H54 (cell line): ENCODE data around the gene EXOC2.
A peak's percentile ranks its signal among the peaks of the same experiment; 100 is the strongest.

Source experiments
- DNase-seq: peaks from one replicate; pipeline ENCODE4 v3.0.0; 2011; ENCODE audit warnings: low spot score, mixed read lengths; ENCODE audit not compliant: insufficient read length
- FAIRE-seq: peaks from 3 replicates; lab custom pipeline; 2011; peaks lifted over from hg19 to GRCh38; lab: Jason Lieb, UNC
- POLR2A ChIP-seq: IDR thresholded peaks from 2 replicates; pipeline ENCODE4 v1.6.1; 2011; ENCODE audit warnings: low read depth, mild to moderate bottlenecking, low read length

The EXOC2 gene

GRCh38 chr6:718345-718744, 25.4 kb upstream of the EXOC2 start:
- FAIRE-seq (no peak), DNase-seq (no peak)
- no peak for TF ChIP-seq POLR2A

DNA sequence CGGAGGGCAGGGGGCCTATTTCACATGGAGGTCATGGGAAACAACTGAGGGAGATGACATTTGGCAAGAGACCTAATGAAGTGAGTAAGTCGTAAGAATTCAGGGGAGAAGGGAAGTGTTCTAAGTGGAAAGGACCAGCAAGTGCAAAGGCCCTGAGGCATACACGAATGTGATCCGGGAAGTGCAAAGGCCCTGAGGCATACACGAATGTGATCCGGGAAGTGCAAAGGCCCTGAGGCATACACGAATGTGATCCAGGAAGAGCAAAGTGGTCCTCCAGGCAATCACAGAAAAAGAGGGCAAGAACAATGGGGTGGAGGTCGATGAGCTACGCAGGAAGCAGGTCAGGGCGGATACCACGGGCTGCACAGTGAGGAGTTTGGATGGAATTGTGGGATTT, 24.2 kb upstream of the EXOC2 start:
- FAIRE-seq: no peak
- TF ChIP-seq POLR2A: no peak
- DNase-seq: no peak

GRCh38 chr6:715709-716491, 23.0 kb upstream of the EXOC2 start:
- no peak for TF ChIP-seq POLR2A
- no peak for FAIRE-seq
- DNase-seq: no peak

- DNase-seq (no peak), FAIRE-seq (no peak)
- TF ChIP-seq POLR2A: no peak
Measured at GRCh38 chr6:714100-714499, 21.2 kb upstream of the EXOC2 start.

GRCh38 chr6:713351-713750, 20.4 kb upstream of the EXOC2 start:
- FAIRE-seq: no peak
- no peak for TF ChIP-seq POLR2A
- DNase-seq: no peak

- no peak for FAIRE-seq
- DNase-seq: no peak
- TF ChIP-seq POLR2A: no peak
Measured at GRCh38 chr6:712805-713204, 19.9 kb upstream of the EXOC2 start.

DNA sequence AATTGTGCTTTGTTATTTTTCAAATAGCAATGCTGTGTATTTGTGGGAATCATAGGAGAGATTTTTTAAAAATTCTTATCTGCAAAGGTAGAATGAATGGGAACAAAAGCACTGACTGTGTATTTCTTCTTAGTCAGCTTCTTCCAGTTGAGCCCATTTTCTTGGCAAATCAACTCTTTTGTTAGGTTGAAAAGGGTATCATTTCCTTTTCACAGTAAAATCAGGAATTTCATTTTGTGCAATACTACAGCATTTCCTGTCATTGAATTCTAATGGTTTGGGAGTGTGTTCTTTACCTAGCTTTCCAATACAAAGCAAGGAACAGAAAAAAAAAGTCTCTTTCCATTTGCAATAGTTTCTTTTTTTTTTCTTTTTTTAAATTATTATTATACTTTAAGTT, 19.0 kb upstream of the EXOC2 start:
- TF ChIP-seq POLR2A: no peak
- FAIRE-seq: no peak
- DNase-seq: no peak

GRCh38 chr6:710601-711571, 17.9 kb upstream of the EXOC2 start:
- DNase-seq (peak; percentile 53), FAIRE-seq (no peak)
- TF ChIP-seq POLR2A: peak; percentile 45

DNA sequence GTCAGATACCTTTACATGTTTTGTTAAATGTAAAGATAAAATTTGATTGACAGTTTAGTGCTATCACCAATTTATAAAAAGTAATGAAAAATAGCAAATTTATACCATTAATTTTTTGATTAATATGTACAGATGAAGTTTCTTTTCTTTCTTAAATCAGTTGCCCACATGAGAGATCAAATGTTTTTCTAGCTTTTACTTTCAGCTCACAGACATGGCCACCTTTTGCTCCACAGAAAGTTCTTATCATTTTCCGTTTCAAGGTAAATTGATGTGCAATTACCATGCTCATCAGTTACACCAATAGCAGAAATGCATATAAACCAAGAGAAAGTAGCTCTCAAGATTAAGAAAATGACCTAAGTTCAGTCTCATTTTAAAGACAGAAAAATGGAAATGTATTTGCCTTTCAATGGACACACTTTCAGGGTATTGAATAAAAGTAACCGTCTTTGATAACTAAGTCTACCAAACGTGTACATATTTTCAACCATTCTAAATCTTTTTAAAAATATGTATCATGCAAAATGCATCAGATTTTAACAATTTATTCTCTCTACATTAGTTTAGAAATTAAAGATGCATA, 16.6 kb upstream of the EXOC2 start:
- no peak for TF ChIP-seq POLR2A
- FAIRE-seq (no peak), DNase-seq (no peak)

DNA sequence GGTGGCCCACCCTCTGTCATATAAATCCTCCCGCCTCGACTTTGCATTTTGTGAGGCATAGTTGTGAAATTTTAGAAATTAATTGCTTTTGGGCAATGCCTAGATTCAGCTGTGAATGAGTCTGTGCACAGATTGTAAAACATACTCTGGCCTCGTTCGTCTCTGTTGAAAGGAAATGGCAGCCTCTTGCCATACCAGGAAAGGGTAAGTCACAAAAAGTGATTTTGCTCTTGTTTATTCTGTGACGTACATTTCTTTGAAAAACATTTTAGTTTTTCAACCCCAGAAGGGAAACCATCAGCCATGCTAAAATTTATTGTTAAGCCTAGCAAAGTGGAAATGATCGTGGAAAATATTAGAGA, 15.3 kb upstream of the EXOC2 start:
- TF ChIP-seq POLR2A: no peak
- no peak for FAIRE-seq
- no peak for DNase-seq

DNA sequence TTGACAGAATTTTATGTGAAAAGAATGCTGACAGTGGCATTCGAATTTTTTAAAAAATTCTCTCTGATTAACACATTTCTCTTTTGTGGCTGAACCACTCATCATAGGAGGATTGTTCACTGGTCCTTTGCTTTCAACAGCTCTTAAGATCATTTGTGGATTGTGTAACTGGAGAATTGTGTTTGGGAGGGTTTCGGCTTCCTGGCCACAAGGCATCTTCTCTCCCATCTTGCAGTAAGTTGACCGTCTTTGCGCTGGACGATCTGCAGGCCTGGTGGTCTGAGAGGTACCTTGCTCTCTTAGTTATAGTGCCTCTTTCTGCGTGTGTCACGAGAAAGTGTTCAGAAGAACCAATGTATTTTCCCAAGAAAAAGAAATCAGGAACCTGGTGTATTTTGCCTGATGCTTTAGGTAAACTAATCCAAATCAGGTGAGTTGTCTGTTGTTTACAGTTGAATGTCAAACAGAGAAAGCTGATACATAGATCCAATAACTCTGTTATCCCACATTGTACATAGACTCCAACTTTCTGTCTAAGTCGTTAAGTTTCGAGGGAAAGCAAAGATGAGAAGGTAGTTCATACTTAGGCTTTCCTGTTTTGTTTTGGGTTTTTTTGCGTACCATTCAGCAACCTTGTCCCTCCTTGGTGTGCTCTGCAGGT, 14.8 kb upstream of the EXOC2 start:
- TF ChIP-seq POLR2A: no peak
- DNase-seq (no peak), FAIRE-seq (no peak)

- no peak for FAIRE-seq
Measured at GRCh38 chr6:706819-707381, 14.0 kb upstream of the EXOC2 start.

GRCh38 chr6:706146-706545, 13.2 kb upstream of the EXOC2 start:
- FAIRE-seq: no peak
- TF ChIP-seq POLR2A: no peak
- no peak for DNase-seq

More at GRCh38 chr6:706819-707381, 14.0 kb upstream of the EXOC2 start:
- no peak for TF ChIP-seq POLR2A
- DNase-seq: no peak

DNA sequence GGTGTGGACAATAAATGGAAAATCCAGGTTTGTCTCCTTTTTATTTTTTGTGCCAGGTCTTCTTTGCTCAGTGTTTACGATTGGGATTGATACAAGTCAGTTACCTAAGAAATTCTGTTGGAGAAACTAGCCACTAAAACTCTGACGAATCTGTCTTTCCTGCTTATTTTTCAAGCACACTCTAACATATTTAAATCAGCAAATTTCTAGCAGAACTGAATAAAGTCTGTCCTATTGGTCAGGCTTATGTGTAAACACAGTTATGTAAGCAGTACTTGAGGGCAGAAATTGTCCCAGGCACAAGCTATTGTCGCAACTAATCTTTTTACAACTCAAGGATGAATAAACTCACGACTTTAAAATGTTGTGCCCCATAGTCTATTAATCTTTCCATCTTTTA, 12.1 kb upstream of the EXOC2 start:
- no peak for FAIRE-seq
- no peak for DNase-seq
- no peak for TF ChIP-seq POLR2A
